Endothelial cell of umbilical vein (primary cell): ENCODE results near the gene CHD6. TPM values are rescaled to one million over a fixed set of nuclear protein-coding genes. Genes with fewer than 3 reads are reported as not detected.

Source experiments
- BruUV-seq: library from RNA; stranded (reverse); fragments of 400-500 nt; replicated peaks from 2 replicates; lab custom pipeline; 2021; lab: Mats Ljungman, UMichigan
- CTCF ChIA-PET: fragments of 300-600, 350-600 bp; sonication (Branson Sonifier 250); formaldehyde crosslinking; loops from one replicate; lab custom pipeline; 2021; ENCODE audit warnings: antibody characterized with exemption, inconsistent platforms; lab: Charles Lee
- POLR2A ChIA-PET: fragments of 300-600, 350-600 bp; sonication (Branson Sonifier 250); formaldehyde crosslinking; loops from one replicate; lab custom pipeline; 2021; ENCODE audit warnings: antibody characterized with exemption, inconsistent platforms; lab: Charles Lee
- DNase-seq: peaks from one replicate; pipeline ENCODE4 v3.0.0-alpha.2; 2011; ENCODE audit warnings: low read depth, low spot score
- FAIRE-seq: peaks from 2 replicates; lab custom pipeline; 2011; peaks lifted over from hg19 to GRCh38; lab: Jason Lieb, UNC
- H2AFZ ChIP-seq: 2 replicates; pipeline ENCODE4 v1.6.0; 2012; ENCODE audit warnings: low read depth, low read length, control low read depth, inconsistent platforms
- H3K27ac ChIP-seq: 2 replicates; pipeline ENCODE4 v1.5.1; 2011; ENCODE audit warnings: low read depth, mild to moderate bottlenecking, control low read depth, low read length, moderate library complexity; ENCODE audit not compliant: insufficient read depth
- H3K27me3 ChIP-seq, 2 experiments: 2 replicates each; pipeline versions ENCODE4 v1.6.0 to v1.6.1; 2011; ENCODE audit warnings: low read length in 2 of 2, mixed read lengths in 1 of 2; ENCODE audit not compliant: control insufficient read depth in 2 of 2, insufficient read depth in 2 of 2
- H3K36me3 ChIP-seq, 2 experiments: 2 replicates in 1 of 2; 3 replicates in 1 of 2; pipeline ENCODE4 v1.5.1; 2011; ENCODE audit warnings: low read length in 2 of 2, mild to moderate bottlenecking in 1 of 2, moderate library complexity in 1 of 2; ENCODE audit not compliant: control insufficient read depth in 2 of 2, insufficient read depth in 2 of 2; ENCODE audit errors: extremely low read depth in 1 of 2
- H3K4me1 ChIP-seq: 3 replicates; pipeline ENCODE4 v1.5.1; 2011; ENCODE audit warnings: mild to moderate bottlenecking, low read length; ENCODE audit not compliant: control insufficient read depth, insufficient read depth; ENCODE audit errors: extremely low read depth
- H3K4me2 ChIP-seq: 2 replicates; pipeline ENCODE4 v1.6.1; 2011; ENCODE audit warnings: low read length, control low read depth, mixed read lengths; ENCODE audit not compliant: insufficient read depth
- H3K4me3 ChIP-seq, 3 experiments: fragments of 200-600 bp in 1 of 3; sonication (generic), shearing (Covaris generic) in 1 of 3; replicated peaks in 1 of 3; 2 replicates each; pipeline ENCODE4 v1.5.1; 2011 to 2016; ENCODE audit warnings: control low read depth in 3 of 3, low read length in 3 of 3, mild to moderate bottlenecking in 2 of 3, inconsistent platforms in 1 of 3, low read depth in 1 of 3, moderate library complexity in 1 of 3; ENCODE audit not compliant: insufficient read depth in 1 of 3
- H3K79me2 ChIP-seq: 2 replicates; pipeline ENCODE4 v1.6.0; 2012; ENCODE audit warnings: low read length, inconsistent platforms; ENCODE audit not compliant: control insufficient read depth, insufficient read depth
- H3K9ac ChIP-seq: replicated peaks from 2 replicates; pipeline ENCODE3; 2011; ENCODE audit warnings: low read length, control low read depth; ENCODE audit not compliant: insufficient read depth; ENCODE audit errors: extremely low read depth
- H3K9me1 ChIP-seq: replicated peaks from 3 replicates; pipeline ENCODE4 v1.6.0; 2011; ENCODE audit warnings: mild to moderate bottlenecking, low read length; ENCODE audit not compliant: control insufficient read depth, insufficient read depth; ENCODE audit errors: extremely low read depth
- H3K9me3 ChIP-seq: replicated peaks from 2 replicates; pipeline ENCODE4 v1.5.1; 2012; ENCODE audit warnings: low read length, inconsistent platforms; ENCODE audit not compliant: control insufficient read depth, insufficient read depth
- H4K20me1 ChIP-seq: replicated peaks from 2 replicates; pipeline ENCODE3; 2011; ENCODE audit warnings: mild to moderate bottlenecking, low read length; ENCODE audit not compliant: control insufficient read depth, insufficient read depth; ENCODE audit errors: extremely low read depth
- FOS ChIP-seq: IDR thresholded peaks from 2 replicates; pipeline ENCODE4 v1.6.1; 2011; ENCODE audit warnings: mild to moderate bottlenecking, low read length, moderate library complexity, borderline replicate concordance; ENCODE audit not compliant: insufficient read depth
- JUN ChIP-seq: IDR thresholded peaks from 2 replicates; pipeline ENCODE4 v1.6.1; 2011; ENCODE audit warnings: borderline replicate concordance, low read depth; ENCODE audit not compliant: insufficient read length, insufficient read depth
- MYC ChIP-seq: IDR thresholded peaks from one replicate; pipeline ENCODE4 v1.6.1; 2011; ENCODE audit warnings: mild to moderate bottlenecking, low read depth, low read length
- POLR2A ChIP-seq: IDR thresholded peaks from 2 replicates; pipeline ENCODE4 v1.6.1; 2012; ENCODE audit warnings: low read depth, mild to moderate bottlenecking, control low read depth, low read length
- POLR2AphosphoS5 ChIP-seq: IDR thresholded peaks from 2 replicates; pipeline ENCODE4 v1.6.1; 2012; ENCODE audit warnings: low read depth, mild to moderate bottlenecking, control low read depth, low read length, moderate library complexity; ENCODE audit not compliant: insufficient read depth
- dilution Hi-C: fragments of 300-500 bp; cut with MboI; formaldehyde crosslinking; loops from one replicate; pipeline ENCODE4 v1.15.0; 2019; ENCODE audit warnings: low sequenced_read_pairs; ENCODE audit not compliant: extremely low pct_ligation_motif_present
- intact Hi-C: fragments of 100-400 bp; cut with micrococcal nuclease; formaldehyde crosslinking; loops from one replicate; pipeline ENCODE4 v1.10.0; 2022
- polyA plus RNA-seq, 4 experiments: library from polyadenylated mRNA; depleted of rRNA in 3 of 4; stranded (reverse) in 3 of 4; unstranded in 1 of 4; fragments of >200 nt; gene quantifications; 2 replicates each; pipeline versions ENCODE4 v1.2.1 to v1.2.3, GENCODE V29; 2011 to 2012; ENCODE audit warnings: missing spikeins in 1 of 4
- total RNA-seq: library from RNA; stranded (reverse); gene quantifications from 2 replicates; pipeline ENCODE4 v1.2.3, GENCODE V29; 2021
- TF ChIP-seq, protein P1 (sequence below): IDR thresholded peaks from 2 replicates; pipeline ENCODE4 v1.6.1; 2011; ENCODE audit not compliant: insufficient read depth, insufficient read length
- TF ChIP-seq, protein P2 (sequence below), 2 donors: IDR thresholded peaks; 1 replicate in 1 of 2; 2 replicates in 1 of 2; pipeline ENCODE4 v1.5.1; 2011; ENCODE audit warnings: low read length in 2 of 2, mild to moderate bottlenecking in 2 of 2, moderate library complexity in 2 of 2, control low read depth in 1 of 2, inconsistent platforms in 1 of 2, low read depth in 1 of 2; ENCODE audit not compliant: insufficient read depth in 1 of 2; ENCODE audit errors: extremely low read depth in 1 of 2

The CHD6 gene
- total and polyA plus RNA-seq, 2 donors (not counting 3 experiments of a cell fraction or from before 2014, with no cell fraction given): 7.2 to 33.7 TPM

DNA sequence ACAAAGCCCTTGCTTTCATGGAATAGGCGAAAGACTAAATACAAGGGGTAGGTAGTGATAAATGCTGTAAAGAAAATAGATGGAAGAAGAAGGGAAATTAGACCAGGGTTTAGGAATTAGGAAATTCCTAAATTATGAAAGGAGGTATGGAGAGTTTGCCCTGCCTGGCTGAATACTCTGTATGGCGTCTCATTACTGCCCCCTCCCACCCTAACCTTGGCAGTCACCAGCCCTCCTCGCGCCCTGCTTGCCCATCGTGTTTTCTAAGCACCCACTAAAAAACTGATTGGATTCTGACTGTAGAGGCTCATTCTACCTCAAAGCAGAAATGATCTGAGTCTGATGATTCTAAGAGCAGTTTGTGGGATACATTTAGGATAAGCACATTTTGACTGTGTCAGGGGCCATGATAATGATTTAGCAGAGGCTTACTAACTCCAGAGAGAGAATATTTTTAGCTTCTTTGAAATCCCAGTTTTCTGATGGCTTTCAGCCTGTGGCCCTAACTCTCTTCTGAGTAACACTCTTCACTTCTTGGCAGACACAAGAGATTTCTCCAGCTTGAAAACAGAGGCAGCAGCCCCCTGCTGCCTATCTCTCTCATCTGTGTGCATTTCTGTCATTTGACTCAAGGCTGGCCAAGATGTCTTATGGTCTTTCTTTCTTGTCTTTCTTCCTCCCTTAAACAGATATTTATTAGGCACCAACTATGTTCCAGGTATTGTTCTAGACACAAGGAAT lies 1.4 kb upstream of the CHD6 start:
- FAIRE-seq (no peak), DNase-seq (no peak)
- H3K27ac ChIP-seq: no peak overlapping the region
- H4K20me1 ChIP-seq: peaks cover 6% of the 10 kb centered on the region
- H2AFZ ChIP-seq: peak overlapping the region; percentile 89
- H3K36me3 ChIP-seq: no peaks in the 10 kb centered on the region
- no peak overlapping the region for H3K4me3 ChIP-seq
- intact Hi-C loops (loop anchor here (5.0 to 10.0 kb wide), 4 partner anchors 47 to 482 kb away; partner anchors contain the start of gene PLCG1), dilution Hi-C loops (no loop called here)
- H3K27me3 ChIP-seq: peaks cover 11 to 16% of the 10 kb centered on the region in 2 experiments
- TF ChIP-seq, protein P1, sequence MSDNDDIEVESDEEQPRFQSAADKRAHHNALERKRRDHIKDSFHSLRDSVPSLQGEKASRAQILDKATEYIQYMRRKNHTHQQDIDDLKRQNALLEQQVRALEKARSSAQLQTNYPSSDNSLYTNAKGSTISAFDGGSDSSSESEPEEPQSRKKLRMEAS: no peak
- TF ChIP-seq JUN: no peak
- no peak for TF ChIP-seq FOS
- TF ChIP-seq MYC: no peak
- TF ChIP-seq, protein P2, sequence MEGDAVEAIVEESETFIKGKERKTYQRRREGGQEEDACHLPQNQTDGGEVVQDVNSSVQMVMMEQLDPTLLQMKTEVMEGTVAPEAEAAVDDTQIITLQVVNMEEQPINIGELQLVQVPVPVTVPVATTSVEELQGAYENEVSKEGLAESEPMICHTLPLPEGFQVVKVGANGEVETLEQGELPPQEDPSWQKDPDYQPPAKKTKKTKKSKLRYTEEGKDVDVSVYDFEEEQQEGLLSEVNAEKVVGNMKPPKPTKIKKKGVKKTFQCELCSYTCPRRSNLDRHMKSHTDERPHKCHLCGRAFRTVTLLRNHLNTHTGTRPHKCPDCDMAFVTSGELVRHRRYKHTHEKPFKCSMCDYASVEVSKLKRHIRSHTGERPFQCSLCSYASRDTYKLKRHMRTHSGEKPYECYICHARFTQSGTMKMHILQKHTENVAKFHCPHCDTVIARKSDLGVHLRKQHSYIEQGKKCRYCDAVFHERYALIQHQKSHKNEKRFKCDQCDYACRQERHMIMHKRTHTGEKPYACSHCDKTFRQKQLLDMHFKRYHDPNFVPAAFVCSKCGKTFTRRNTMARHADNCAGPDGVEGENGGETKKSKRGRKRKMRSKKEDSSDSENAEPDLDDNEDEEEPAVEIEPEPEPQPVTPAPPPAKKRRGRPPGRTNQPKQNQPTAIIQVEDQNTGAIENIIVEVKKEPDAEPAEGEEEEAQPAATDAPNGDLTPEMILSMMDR (IDR thresholded peaks at IDR 0.05; ENCODE audit: extremely low read depth in 1 of 2, insufficient read depth in 1 of 2, low read depth in 1 of 2, low read length in 2 of 2): no peak
- TF ChIP-seq POLR2A: no peak
- TF ChIP-seq POLR2AphosphoS5: no peak
- ChIA-PET CTCF (interaction anchor here (1.1 to 1.5 kb wide), 3 partner anchors 21 to 447 kb away, joined by 3 to 5 read pairs (median 3); no protein-coding TSS in a partner anchor), POLR2A (no interaction called here)
- no peaks in the 10 kb centered on the region for H3K9me3 ChIP-seq
- H3K4me1 ChIP-seq: peaks cover 8% of the 10 kb centered on the region
- no TSS peak for BruUV-seq
- no peak overlapping the region for H3K9ac ChIP-seq
- H3K9me1 ChIP-seq: no peaks in the 10 kb centered on the region
- peak overlapping the region; percentile 60 for H3K4me2 ChIP-seq
- H3K79me2 ChIP-seq: peaks cover 24% of the 10 kb centered on the region
